Fibroblast of skin of back (primary cell): Measurements from ENCODE around the gene IL12B. TPM values are rescaled to one million over a fixed set of nuclear protein-coding genes. Genes with fewer than 3 reads are reported as not detected.
"Not testable (repeated sequence)": the region's sequence is repeated elsewhere in the genome, so short reads cannot be mapped to it uniquely, and the experiment has no call there.

Experiments
- DNase-seq: peaks from one replicate; pipeline ENCODE4 v3.0.0-alpha.2; 2013
- polyA plus RNA-seq, 2 experiments: library from polyadenylated mRNA; unstranded; fragments of 120-200 nt; gene quantifications; one replicate each; pipeline ENCODE4 v1.2.1, GENCODE V29; 2013; ENCODE audit not compliant: insufficient read length in 2 of 2

IL12B gene
- not detected for polyA plus RNA-seq (2013, experiment 1 of 2; ENCODE audit: insufficient read length)
- polyA plus RNA-seq (2013, experiment 2 of 2; ENCODE audit: insufficient read length), result not detected

DNA sequence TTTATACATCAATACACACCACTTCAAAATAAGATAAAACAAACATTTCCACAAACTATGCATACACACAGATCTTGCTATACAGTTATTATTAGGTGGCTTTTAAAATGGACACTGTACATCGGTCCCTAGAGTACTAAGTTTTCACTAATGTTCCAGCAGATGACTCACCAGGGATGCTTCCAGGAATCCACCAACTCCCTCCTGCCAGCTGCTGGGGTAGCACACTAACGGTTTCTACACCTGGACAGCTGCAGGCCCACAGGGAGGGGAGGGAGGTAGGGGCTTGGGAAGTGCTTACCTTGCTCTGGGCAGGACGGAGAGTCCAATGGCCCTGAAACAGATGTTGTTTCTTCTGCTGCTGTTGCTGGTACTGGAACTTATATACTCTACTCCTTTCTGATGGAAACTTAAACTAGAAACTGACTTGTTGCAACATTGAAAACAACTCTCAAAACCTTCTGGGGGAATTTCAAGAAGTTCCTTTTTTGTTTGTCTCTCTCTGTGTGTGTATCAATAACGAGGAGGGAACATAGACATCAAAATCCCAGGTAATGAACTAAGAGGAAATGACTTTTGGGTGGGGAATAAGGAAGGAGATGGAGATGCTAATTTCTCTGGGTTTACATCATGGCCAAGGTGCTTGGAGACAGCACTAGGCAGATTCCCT lies at the start of gene IL12B:
IL12B (minus strand) TSS at position 357 of the 670 bp plus-strand sequence. CDS start 3,705 bp downstream, outside the sequence.
- DNase-seq, result peak; percentile 53

DNA sequence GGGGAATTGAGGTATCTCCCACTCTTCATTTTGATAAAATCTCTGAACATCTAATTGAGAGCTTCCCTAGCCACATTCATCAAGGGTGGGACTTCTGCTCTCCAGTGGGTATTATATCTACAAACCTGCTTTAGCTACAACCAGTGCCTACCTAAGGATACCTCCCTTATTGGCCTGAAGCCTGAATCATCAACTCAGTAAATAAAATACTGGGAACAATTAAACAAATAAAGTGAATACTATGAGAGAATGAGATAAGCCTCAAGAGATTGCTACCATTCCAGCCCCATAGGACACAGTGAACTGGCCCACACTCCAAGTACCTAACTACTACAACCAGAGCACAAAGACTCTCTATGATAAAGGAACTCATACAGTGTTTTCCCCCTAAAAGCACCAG lies 47.4 kb upstream of the IL12B start:
- DNase-seq, result no peak

DNA sequence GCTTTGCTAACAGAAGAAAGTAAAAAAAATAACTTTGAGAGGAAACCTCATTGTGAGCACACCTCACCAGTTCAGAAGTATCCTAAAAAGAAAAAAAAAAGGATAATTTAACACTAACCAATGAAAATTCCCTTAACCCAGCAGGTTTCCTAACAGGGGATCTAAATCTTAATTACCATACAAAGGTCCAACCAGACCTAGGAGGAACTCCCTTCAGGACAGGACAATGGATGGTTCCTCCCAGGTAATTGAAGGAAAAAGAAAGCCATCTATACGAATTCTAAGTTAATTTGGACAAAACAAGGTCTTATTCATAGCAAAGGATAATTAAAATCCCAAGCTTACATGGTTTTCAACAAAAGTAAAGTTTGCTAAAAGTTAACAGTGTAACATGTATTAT lies 37.6 kb upstream of the IL12B start:
- DNase-seq, result not testable (repeated sequence)

DNA sequence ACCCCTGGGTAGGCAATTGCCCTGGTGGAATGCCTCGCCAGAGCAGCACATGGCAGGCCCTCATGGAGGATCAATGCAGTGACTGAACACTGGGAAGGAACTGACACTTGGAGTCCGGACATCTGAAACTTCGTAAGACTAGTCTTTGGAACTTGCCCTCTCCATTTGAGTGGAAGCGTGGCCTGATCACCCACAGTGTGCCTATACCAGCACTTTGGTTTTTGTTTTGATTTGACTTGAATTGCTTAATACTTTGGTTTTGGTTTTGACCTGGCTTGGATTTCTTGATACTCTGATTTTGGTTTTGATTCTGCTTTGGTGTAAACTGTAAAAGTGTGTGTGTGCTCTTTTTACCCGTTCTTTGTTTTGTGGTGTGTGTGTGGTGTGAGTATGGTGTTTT lies 36.5 kb upstream of the IL12B start:
- not testable (repeated sequence) for DNase-seq

DNA sequence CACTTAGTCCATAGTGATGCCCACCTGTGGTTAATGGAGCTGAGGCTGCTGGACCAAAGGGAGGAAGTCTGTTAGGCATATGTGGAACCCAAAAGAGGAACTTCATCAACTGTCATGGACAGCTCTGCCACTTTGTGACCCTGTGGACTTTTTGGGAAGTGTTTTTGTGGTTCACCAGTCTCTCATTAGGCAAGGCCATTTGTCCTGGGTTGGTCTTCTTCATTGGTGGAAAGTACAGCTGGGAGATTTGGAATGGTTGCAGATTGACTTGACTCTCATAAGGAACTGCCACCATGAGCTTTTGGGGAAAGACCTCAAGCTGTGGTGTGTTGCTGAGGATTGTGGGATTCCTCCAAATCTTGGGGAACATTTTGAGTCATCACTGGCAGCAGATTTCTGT lies 31.9 kb upstream of the IL12B start:
- no peak for DNase-seq

DNA sequence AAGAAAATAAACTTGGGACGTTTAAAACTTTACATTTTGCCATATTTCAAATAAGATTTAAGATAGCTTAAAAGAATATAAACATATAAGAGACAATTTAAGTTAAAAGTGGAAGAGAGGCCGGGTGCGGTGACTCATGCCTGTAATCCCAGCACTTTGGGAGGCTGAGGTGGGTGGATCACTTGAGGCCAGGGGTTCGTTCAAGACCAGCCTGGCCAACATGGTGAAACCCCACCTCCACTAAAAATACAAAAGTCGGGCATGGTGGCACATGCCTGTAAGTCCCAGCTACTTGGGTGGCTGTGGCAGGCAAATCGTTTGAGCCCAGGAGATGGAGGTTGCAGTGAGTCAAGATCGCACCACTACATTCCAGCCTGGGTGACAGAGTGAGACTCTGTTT lies 29.6 kb upstream of the IL12B start:
- DNase-seq, result not testable (repeated sequence)

DNA sequence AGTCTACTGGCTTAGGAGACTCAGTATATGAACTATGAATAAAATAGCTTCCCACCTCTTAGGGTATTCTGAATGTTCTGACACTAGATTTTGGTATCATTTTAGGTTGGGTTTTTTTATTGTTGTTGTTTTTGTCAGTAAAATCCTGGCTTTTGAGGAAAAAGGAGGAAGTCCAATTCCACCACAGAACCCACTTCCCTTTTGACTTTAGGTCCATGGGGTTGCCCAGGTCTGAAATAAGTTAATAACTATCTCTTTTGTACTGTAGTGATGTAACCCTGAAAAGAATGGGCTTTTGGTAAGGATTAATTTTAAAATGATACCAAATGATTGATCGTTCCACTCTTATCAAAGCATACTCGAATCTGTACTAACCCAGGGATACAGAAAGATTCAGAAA lies 29.1 kb upstream of the IL12B start:
- no peak for DNase-seq

DNA sequence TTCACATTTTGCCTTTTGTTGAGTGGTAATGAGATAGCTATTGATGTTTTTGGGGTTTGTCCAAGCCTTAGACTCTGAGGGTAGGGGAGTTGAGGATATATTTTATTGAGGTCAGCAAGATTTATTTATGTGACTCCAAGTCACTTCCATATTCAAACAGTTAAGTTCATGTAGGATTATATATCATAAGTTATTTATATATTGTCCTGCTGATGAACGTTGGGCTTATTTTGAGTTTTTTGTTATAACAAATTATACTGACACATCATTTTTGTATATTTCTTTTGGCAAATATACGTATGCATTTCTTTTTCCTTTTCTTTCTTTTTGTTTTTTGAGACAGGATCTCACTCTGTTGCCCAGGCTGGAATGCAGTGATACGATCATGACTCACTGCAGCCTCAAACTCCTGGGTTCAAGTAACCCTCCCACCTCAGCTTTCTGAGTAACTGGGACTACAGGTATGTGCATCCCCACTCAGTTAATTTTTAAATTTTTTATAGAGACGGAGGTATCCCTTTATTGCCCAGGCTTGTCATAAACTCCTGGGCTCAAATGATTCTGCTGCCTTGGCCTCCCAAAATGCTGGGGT lies 23.5 kb upstream of the IL12B start:
- DNase-seq, result peak; percentile 42

DNA sequence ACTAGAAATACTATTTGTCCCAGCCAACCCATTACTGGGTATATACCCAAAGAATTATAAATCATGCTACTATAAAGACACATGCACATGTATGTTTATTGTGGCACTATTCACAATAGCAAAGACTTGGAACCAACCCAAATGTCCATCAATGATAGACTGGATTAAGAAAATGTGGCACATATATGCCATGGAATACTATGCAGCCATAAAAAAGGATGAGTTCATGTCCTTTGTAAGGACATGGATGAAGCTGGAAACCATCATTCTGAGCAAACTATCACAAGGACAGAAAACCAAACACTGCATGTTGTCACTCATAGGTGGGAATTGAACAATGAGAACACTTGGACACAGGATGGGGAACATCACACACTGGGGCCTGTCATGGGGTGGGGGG lies 20.4 kb upstream of the IL12B start:
- DNase-seq, result not testable (repeated sequence)

DNA sequence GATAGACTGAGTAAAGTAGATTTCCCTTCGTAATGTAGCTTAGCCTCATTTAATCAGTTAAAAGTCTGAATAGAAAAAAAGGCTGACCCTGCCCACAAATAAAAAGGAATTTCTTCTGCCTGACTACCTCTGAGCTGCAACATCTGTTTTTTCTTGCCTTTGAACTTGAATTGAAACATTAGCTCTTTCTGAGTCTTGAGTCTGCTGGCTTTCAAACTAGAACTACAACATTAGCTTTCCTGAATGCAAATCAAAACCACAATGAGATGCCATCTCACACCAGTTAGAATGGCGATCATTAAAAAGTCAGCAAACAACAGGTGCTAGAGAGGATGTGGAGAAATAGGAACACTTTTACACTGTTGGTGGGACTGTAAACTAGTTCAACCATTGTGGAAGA lies 19.9 kb upstream of the IL12B start:
- DNase-seq, result not testable (repeated sequence)

DNA sequence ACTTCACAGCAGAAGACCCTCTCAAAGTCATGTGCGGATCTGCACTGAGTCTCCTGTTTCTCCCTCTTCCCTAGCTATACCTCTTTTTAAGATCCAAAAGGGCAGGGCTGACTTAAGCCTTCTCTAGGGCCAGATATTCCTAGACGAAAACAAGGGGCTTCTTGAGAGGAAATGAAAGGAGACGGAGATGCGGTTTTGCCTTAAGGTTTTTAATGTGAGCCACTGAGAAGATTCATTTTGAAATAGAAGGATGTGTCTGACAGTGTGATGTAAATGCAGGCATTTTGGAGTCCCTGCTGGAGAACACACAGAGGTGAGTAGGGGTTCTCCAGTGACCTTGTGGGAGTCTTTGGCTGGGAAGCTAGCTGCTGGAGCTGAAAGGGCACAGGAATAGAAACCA lies 15.6 kb upstream of the IL12B start:
- DNase-seq, result no peak

DNA sequence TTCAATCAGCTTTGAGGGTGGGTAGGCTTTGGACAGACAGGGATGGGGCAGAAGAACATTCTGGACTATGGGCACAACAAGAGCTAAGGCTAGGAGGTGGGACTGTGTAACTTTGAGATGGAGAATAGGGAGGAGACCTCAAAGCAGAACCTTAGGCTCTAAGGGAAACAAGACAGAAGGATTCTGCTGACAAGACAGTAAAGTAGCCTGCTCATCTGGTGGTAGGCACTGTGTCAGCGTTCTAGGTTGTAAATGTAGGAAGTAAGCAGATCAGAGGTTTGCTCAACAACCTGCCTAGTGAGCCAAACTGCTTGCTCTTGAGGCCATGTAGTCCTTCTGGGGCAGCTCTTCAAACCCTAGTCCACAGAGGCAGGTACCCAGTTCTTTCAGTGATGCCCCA lies 15.0 kb upstream of the IL12B start:
- DNase-seq, result no peak

DNA sequence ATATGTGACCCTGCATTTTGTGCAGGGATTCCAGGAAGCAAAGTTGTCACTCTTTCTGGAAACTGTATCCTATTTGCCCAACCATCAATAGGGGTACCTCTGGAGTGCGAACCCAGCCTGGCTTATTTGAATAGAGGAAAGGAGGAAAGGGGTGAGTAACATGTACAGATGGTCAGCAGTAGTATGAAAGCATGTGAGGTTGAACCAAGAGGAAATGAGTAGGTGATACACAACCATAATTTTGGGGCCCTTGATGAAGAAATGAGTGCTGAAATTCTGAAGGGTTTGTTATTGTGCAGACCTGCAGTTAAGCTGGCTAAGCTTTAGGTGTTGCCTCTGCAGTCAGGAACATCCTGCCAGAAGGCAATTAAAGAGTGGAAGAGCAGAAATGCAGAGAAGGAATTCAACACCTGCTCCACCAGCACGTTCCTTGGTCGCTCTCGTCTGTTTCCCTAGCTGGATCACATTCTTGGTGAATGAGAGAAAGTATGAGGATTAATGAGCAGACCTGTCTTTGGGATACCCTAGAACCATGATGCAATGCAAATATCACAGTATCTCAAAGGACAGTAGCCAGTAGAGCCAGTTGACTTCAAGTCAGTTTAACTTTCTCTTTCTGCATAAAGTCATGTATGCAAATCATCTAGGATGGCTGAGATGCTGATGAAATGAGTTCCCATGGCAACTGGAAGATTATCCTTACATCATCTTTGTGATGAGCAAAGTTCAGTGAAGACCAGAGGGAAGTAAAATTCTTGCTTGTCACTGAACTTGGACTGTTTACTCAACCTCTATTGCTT lies 13.2 kb upstream of the IL12B start:
- DNase-seq, result no peak

DNA sequence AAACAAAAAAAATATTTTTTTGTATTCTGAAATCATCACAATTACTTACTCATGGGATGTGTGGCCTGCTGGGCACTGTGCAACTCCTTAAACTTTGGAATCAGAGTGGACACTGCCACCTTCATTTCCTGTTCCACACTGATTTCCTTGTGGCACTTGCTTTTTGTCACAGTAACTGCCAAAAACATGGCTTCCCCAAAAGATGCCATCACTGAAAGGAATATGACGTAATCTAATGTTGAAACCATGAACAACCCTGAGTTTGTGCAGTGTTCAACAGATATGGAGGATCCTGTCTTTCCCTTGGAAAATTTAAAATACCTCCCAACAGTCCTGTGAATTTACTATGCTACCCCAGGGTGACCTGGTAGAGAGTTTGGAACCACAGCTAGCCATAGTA lies 12.6 kb upstream of the IL12B start:
- no peak for DNase-seq

DNA sequence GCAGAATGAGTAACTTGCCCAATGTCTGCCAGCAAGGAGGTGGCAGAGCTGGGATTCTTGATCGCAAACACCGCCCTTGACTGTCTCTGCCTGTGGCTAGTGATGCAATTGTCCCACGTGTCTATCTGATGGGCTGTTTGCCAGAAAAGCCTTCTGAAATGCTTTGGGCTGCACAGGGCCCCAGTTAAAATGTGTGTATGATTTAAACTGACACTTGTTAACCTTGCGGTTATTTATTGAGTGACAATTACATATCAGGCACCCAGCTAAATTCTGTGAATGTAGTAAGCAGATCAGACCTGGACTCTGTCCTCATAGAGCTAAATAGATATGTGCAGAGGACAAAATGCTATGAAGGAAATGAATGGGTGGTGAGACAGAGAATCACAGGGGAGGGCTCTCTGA lies 11.6 kb upstream of the IL12B start:
- peak; percentile 78 for DNase-seq

DNA sequence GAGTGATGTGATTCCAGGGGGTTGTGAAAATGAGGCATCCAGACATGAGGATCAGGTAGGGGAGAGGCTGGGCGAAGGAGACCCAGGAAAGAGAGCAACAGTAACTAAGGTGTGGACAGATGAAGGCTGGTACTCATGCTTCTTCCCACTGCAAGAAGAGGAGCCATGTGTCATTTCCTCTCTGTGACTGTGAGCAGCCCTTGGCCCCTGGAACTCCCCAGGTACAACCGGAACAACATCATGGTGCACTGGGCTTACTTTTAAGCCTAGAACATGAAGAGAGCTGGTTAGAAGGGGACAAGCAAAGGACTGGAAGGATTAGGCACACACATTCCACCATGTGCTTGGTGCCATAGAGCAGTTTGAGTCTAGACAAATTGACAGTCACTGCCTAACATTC lies 10.9 kb upstream of the IL12B start:
- DNase-seq, result no peak

DNA sequence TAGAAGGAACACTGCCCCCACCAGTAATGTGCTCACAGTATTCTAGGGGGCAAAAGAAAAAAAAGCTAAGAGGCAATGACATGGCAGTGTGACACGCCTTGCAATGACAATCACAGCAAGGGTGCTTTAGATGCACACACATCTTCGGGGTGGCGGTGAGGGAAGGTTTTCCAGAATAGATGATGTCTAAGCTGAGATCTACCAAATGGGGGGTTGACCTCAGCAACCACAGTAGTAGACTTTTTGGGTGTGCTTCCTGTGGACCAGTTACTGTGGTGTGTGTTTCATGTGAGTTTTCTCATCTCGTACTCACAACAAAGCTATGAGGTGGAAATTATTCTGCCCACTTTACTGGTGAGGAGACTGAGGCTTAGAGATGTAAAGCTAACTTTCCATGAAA lies 10.2 kb upstream of the IL12B start:
- no peak for DNase-seq

DNA sequence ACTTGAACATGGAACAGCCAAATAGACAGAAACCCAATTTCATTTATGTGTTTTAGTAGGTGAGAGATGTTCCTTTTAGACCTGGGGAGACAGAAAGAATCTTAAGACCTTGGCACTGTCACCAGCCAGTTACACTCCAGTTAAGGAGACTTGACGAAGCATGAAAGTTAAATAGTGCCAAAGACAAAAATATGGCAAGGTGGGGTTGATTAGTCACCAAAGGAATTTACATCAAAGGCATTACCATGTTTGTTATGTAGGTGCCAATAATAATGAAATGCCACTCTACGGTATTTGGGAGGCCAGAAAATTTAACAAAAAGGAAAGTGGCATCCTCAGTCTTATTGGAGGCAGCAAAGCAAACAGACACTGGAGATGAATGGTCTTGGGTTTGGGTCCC lies 9.2 kb upstream of the IL12B start:
- DNase-seq, result no peak

DNA sequence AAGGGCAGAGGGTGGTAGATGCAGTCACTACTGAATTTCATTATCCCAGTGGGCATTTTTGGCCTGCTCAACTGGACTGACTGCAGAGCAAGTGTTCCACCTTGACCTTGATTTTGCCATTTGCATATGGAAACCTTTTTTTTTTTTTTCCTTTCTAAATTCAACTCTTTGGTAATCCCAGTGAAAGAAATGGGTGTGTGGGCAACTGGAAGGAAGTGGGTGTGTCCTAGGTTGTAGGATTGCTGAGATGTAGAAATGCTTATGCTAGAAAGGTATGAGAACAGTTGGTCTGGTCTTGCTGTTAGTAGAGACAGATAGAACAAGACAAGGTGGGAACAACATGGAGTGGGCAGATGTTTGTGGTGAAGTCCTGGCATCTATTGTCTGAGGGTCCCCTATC lies 7.8 kb upstream of the IL12B start:
- no peak for DNase-seq

DNA sequence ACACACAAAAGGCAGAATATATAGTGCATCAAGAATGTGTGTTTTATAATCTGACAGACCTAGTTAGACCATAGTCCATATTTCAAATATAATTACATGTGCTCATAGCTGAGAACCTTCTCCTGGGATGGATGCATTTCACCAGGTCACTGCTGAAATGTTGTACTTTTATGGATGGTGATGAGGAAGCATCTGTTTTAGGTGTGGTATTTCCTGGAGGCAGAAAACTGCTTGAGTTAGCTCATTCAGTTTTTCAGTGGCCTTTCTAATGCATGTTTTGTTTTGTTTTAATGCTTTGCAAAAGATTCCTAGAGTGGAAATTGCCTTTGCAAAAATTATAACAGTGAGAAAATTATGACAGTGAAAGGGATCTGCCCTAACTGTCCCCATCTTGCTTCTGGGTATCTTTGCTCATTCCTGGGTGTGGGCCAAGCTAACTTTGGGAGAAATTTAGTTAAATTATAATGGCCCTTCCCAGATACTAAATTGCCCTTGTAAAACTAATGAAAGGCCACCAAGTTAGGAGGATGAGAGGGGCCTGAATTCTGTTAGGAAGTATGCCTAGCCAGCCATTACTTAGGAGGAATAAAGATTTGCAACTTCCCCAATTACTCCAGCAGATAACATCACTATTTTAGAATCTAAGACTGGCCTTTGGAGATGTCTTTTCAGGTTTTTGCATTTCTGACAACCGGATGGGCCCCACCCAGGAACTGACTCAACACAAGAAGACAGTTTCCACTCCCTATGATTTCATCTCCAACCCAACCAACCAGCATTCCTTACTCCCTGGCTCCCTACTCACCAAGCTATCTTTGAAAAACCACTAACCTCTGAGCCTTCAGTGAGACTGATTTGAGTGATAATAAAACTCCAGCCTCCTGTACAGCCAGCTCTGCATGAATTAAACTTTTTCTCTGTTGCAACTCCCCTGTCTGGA lies 7.0 kb upstream of the IL12B start:
- peak; percentile 90 for DNase-seq

DNA sequence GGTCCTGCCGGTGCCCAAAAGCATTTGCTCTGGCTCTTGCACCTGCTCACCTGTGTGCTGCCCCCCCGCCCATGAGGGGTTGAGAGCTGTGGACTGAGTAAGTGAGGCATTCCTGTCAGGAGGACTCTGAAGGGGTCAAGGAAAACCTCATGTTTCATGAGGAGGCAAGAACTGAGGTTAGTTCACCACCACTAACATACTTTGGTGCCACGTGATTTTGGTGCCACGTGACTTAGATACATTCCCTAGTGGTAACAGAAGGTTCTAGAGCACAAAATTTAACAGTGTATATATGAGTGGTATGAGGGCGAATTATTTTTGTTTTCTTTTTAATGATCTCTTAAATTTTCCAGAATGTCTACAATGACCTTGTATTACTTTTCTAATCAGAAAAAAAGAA lies 6.3 kb upstream of the IL12B start:
- no peak for DNase-seq

DNA sequence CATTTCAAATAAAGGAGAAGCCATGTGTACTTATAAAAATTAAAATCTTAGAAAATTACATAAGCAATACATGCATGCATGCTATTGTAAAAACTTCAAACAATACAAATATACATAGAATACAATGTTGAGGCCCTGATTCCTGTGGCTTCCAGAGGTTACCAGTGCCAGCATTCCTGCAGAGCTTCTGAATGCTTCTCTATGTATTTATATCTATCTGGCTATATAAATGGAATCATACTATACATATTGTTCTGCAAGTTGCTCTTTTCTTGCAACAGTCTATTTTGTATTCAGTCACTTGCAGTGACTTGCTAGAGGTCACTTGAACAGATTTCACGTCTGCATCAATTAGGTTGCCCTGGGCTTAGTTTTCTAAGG lies 3.2 kb upstream of the IL12B start:
- DNase-seq, result peak; percentile 42
